Esophagus muscularis mucosa (tissue), 3 donors: ENCODE results near the gene MAST4.

ENCODE experiments used
- POLR2A ChIP-seq: fragments of 450-650 bp; IDR thresholded peaks from one replicate; pipeline ENCODE4 v1.6.1; 2017; ENCODE audit warnings: antibody characterized with exemption, moderate library complexity, mild to moderate bottlenecking, low read depth
- POLR2AphosphoS5 ChIP-seq, 2 donors: sonication (generic); formaldehyde crosslinking; IDR thresholded peaks; one replicate each; pipeline ENCODE4 v1.6.1; 2017; ENCODE audit warnings: antibody characterized with exemption in 2 of 2
- TF ChIP-seq, protein P1 (sequence below), 3 experiments: fragments of 200-600 bp in 2 of 3; fragments of 450-650 bp in 1 of 3; sonication (generic) in 2 of 3; IDR thresholded peaks; one replicate each; pipeline ENCODE4 v1.5.1; 2017 to 2019; ENCODE audit warnings: antibody characterized with exemption in 3 of 3, mild to moderate bottlenecking in 2 of 3, moderate library complexity in 1 of 3

DNA sequence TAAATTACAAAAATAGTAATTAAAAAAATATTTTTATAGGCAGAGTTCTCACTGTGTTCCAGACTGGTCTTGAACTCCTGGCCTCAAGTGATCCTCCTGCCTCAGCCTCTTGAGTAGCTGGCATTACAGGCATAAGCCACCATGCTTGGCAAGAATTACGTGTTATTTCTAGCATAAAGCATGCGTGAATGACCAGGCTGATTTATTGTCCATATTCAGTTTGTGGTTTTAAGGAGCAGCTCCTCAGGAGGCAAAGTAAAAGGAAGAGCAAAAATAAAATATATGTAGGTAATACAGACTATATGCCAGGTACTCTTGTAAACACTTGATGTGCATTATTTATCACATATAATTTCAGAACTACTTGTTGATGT is 607.5 kb downstream of the MAST4 start:
- TF ChIP-seq POLR2A: no peak
- TF ChIP-seq, protein P1, sequence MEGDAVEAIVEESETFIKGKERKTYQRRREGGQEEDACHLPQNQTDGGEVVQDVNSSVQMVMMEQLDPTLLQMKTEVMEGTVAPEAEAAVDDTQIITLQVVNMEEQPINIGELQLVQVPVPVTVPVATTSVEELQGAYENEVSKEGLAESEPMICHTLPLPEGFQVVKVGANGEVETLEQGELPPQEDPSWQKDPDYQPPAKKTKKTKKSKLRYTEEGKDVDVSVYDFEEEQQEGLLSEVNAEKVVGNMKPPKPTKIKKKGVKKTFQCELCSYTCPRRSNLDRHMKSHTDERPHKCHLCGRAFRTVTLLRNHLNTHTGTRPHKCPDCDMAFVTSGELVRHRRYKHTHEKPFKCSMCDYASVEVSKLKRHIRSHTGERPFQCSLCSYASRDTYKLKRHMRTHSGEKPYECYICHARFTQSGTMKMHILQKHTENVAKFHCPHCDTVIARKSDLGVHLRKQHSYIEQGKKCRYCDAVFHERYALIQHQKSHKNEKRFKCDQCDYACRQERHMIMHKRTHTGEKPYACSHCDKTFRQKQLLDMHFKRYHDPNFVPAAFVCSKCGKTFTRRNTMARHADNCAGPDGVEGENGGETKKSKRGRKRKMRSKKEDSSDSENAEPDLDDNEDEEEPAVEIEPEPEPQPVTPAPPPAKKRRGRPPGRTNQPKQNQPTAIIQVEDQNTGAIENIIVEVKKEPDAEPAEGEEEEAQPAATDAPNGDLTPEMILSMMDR (IDR thresholded peaks at IDR 0.05): no peak
- no peak for TF ChIP-seq POLR2AphosphoS5 (IDR thresholded peaks at IDR 0.05)
